H9 (cell line): Measurements from ENCODE around the gene TTC3. TPM values are rescaled to one million over a fixed set of nuclear protein-coding genes. Genes with fewer than 3 reads are reported as not detected.

Source experiments
- DNase-seq: peaks from one replicate; pipeline ENCODE4 v3.0.0-alpha.2; 2017
- H2AFZ ChIP-seq: one replicate; pipeline ENCODE4 v1.6.1; 2013; ENCODE audit warnings: mild to moderate bottlenecking, low read length, control low read depth, moderate library complexity
- H2AK5ac ChIP-seq: 2 replicates; pipeline ENCODE4 v1.6.1; 2013; ENCODE audit warnings: low read length, control low read depth, mixed read lengths; ENCODE audit not compliant: insufficient read length
- H2BK120ac ChIP-seq: one replicate; pipeline ENCODE4 v1.6.1; 2013; ENCODE audit warnings: low read depth, mild to moderate bottlenecking, low read length, control low read depth, inconsistent platforms; ENCODE audit not compliant: poor library complexity, severe bottlenecking
- H2BK12ac ChIP-seq: 2 replicates; pipeline ENCODE4 v1.6.1; 2013; ENCODE audit warnings: low read length, control low read depth, mixed read lengths, low read depth; ENCODE audit not compliant: insufficient read length
- H2BK15ac ChIP-seq: 2 replicates; pipeline ENCODE4 v1.6.1; 2013; ENCODE audit warnings: low read depth, low read length, control low read depth
- H2BK20ac ChIP-seq: one replicate; pipeline ENCODE4 v1.6.1; 2013; ENCODE audit warnings: low read depth, mild to moderate bottlenecking, low read length, control low read depth, inconsistent platforms; ENCODE audit not compliant: poor library complexity, severe bottlenecking
- H2BK5ac ChIP-seq: 2 replicates; pipeline ENCODE4 v1.6.1; 2013; ENCODE audit warnings: low read length, control low read depth, mixed read lengths; ENCODE audit not compliant: insufficient read length
- H3K14ac ChIP-seq: 2 replicates; pipeline ENCODE4 v1.6.1; 2013; ENCODE audit warnings: low read length, control low read depth; ENCODE audit not compliant: insufficient read depth
- H3K18ac ChIP-seq: 2 replicates; pipeline ENCODE4 v1.6.1; 2013; ENCODE audit warnings: low read depth, mild to moderate bottlenecking, mixed read lengths, low read length, control low read depth; ENCODE audit not compliant: insufficient read length
- H3K23ac ChIP-seq: 2 replicates; pipeline ENCODE4 v1.6.1; 2013; ENCODE audit warnings: low read length, control low read depth, mixed read lengths, low read depth; ENCODE audit not compliant: insufficient read length
- H3K23me2 ChIP-seq: 2 replicates; pipeline ENCODE4 v1.6.1; 2013; ENCODE audit warnings: low read depth, mild to moderate bottlenecking, mixed read lengths, low read length, control low read depth; ENCODE audit not compliant: insufficient read length, poor library complexity, severe bottlenecking
- H3K27ac ChIP-seq: 2 replicates; pipeline ENCODE4 v1.5.1; 2013; ENCODE audit warnings: low read length, control low read depth, mixed read lengths, low read depth; ENCODE audit not compliant: insufficient read length
- H3K27me3 ChIP-seq: 2 replicates; pipeline ENCODE4 v1.6.1; 2013; ENCODE audit warnings: low read length, control low read depth, inconsistent platforms; ENCODE audit not compliant: insufficient read depth
- H3K4ac ChIP-seq: 2 replicates; pipeline ENCODE4 v1.6.1; 2013; ENCODE audit warnings: low read depth, mild to moderate bottlenecking, control low read depth, inconsistent platforms, low read length, moderate library complexity
- H3K4me1 ChIP-seq: 2 replicates; pipeline ENCODE4 v1.6.1; 2013; ENCODE audit warnings: low read length, control low read depth, inconsistent platforms; ENCODE audit not compliant: insufficient read depth
- H3K4me2 ChIP-seq: 2 replicates; pipeline ENCODE4 v1.6.1; 2013; ENCODE audit warnings: low read length, control low read depth, mixed read lengths; ENCODE audit not compliant: insufficient read length, insufficient read depth
- H3K56ac ChIP-seq: 2 replicates; pipeline ENCODE4 v1.6.1; 2013; ENCODE audit warnings: low read depth, mild to moderate bottlenecking, mixed read lengths, low read length, control low read depth; ENCODE audit not compliant: insufficient read length
- H3K79me1 ChIP-seq: 2 replicates; pipeline ENCODE4 v1.6.1; 2013; ENCODE audit warnings: low read depth, mild to moderate bottlenecking, moderate library complexity, low read length, control low read depth, inconsistent platforms; ENCODE audit not compliant: insufficient read depth, poor library complexity, severe bottlenecking
- H3K79me2 ChIP-seq: 2 replicates; pipeline ENCODE4 v1.6.1; 2013; ENCODE audit warnings: low read length, control low read depth, inconsistent platforms; ENCODE audit not compliant: insufficient read depth
- H3K9ac ChIP-seq: 2 replicates; pipeline ENCODE4 v1.6.1; 2013; ENCODE audit warnings: low read length, control low read depth, mixed read lengths; ENCODE audit not compliant: insufficient read length; ENCODE audit errors: extremely low read depth
- H3K9me3 ChIP-seq: one replicate; pipeline ENCODE4 v1.6.1; 2013; ENCODE audit warnings: low read depth, low read length, inconsistent platforms; ENCODE audit not compliant: control insufficient read depth
- H3T11ph ChIP-seq: one replicate; pipeline ENCODE4 v1.6.1; 2013; ENCODE audit warnings: mild to moderate bottlenecking, low read length, control low read depth, inconsistent platforms
- H4K20me1 ChIP-seq: one replicate; pipeline ENCODE4 v1.6.1; 2013; ENCODE audit not compliant: control insufficient read depth, insufficient read length, insufficient read depth
- H4K5ac ChIP-seq: 2 replicates; pipeline ENCODE4 v1.6.1; 2013; ENCODE audit warnings: low read depth, mild to moderate bottlenecking, mixed read lengths, low read length, control low read depth; ENCODE audit not compliant: insufficient read length
- H4K8ac ChIP-seq: replicated peaks from 2 replicates; pipeline ENCODE4 v1.6.1; 2013; ENCODE audit warnings: low read length, control low read depth, mixed read lengths, low read depth; ENCODE audit not compliant: insufficient read length
- H4K91ac ChIP-seq: 2 replicates; pipeline ENCODE4 v1.6.1; 2013; ENCODE audit warnings: low read depth, mild to moderate bottlenecking, moderate library complexity, mixed read lengths, low read length, control low read depth; ENCODE audit not compliant: insufficient read length
- H3K27ac Mint-ChIP-seq, 3 experiments: 2 replicates in 2 of 3; 3 replicates in 1 of 3; pipeline ENCODE4 v1.8.0; 2020 to 2021; ENCODE audit warnings: mixed read lengths in 3 of 3, mild to moderate bottlenecking in 1 of 3, moderate library complexity in 1 of 3
- H3K27me3 Mint-ChIP-seq: 2 replicates; pipeline ENCODE4 v1.8.0; 2021; ENCODE audit warnings: low read depth, mild to moderate bottlenecking, moderate library complexity, mixed read lengths
- H3K36me3 Mint-ChIP-seq, 3 experiments: 2 replicates in 2 of 3; 3 replicates in 1 of 3; pipeline ENCODE4 v1.8.0; 2020 to 2021; ENCODE audit warnings: low read depth in 3 of 3, mixed read lengths in 3 of 3; ENCODE audit not compliant: insufficient read depth in 1 of 3
- H3K4me1 Mint-ChIP-seq, 2 experiments: 2 replicates each; pipeline ENCODE4 v1.8.0; 2020; ENCODE audit warnings: mixed read lengths in 2 of 2
- H3K4me3 Mint-ChIP-seq, 2 experiments: 2 replicates in 1 of 2; 3 replicates in 1 of 2; pipeline ENCODE4 v1.8.0; 2020 to 2021; ENCODE audit warnings: mild to moderate bottlenecking in 2 of 2, mixed read lengths in 2 of 2, moderate library complexity in 1 of 2
- H3K9me3 Mint-ChIP-seq, 2 experiments: 2 replicates in 1 of 2; 3 replicates in 1 of 2; pipeline ENCODE4 v1.8.0; 2020; ENCODE audit warnings: mild to moderate bottlenecking in 2 of 2, mixed read lengths in 2 of 2, moderate library complexity in 1 of 2
- WGBS: extraction: QIAGEN DNeasy Blood & Tissue Kit; methylation state at CpG from one replicate; pipeline ENCODE4 v1.1.7; 2013; ENCODE audit warnings: missing lambda C conversion rate, low lambda C conversion rate, mixed read lengths; ENCODE audit not compliant: insufficient read length; ENCODE audit errors: extremely low coverage; 5-methylcytosine and 5-hydroxymethylcytosine counted together
- total RNA-seq: library from RNA; stranded (reverse); gene quantifications from 2 replicates; pipeline ENCODE4 v1.2.1, GENCODE V29; 2021
- TF ChIP-seq, protein P1 (sequence below): fragments of 200-600 bp; sonication (generic); conservative IDR thresholded peaks from 3 replicates; pipeline ENCODE4 v1.8.0; 2021; ENCODE audit warnings: antibody characterized with exemption, mild to moderate bottlenecking

The TTC3 gene
- total RNA-seq, 1 experiment from 2014 or later, result 46.5 TPM

DNA sequence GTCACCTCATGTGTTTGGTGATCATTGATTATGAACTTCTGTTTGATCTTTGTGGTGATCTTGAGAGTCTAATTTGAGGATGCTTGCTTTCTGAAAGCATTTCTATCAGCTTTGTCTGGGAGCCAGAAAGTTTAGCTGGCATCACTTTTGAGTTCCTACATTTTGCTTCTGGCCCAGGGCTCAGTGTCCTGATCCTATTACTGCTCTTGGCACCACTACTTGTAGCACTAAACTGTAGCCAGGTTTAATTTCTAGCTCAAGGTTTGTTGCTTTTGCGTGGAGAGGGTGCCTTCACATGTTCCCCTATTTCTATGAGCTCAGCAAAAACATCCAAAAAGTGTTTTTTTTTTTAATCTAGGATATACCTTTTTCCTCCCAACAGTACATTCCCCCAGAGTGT is 9.3 kb downstream of the TTC3 start:
- no peak overlapping the region for H3K4me2 ChIP-seq

More for the DNA sequence above, 9.3 kb downstream of the TTC3 start:
- TF ChIP-seq, protein P1, sequence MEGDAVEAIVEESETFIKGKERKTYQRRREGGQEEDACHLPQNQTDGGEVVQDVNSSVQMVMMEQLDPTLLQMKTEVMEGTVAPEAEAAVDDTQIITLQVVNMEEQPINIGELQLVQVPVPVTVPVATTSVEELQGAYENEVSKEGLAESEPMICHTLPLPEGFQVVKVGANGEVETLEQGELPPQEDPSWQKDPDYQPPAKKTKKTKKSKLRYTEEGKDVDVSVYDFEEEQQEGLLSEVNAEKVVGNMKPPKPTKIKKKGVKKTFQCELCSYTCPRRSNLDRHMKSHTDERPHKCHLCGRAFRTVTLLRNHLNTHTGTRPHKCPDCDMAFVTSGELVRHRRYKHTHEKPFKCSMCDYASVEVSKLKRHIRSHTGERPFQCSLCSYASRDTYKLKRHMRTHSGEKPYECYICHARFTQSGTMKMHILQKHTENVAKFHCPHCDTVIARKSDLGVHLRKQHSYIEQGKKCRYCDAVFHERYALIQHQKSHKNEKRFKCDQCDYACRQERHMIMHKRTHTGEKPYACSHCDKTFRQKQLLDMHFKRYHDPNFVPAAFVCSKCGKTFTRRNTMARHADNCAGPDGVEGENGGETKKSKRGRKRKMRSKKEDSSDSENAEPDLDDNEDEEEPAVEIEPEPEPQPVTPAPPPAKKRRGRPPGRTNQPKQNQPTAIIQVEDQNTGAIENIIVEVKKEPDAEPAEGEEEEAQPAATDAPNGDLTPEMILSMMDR, result no peak
- Histone ChIP-seq H4K8ac (no peak overlapping the region), H3K79me1 (peaks cover 6% of the 10 kb centered on the region), H3K4ac (no peak overlapping the region), H2BK20ac (no peak overlapping the region), H3K79me2 (peaks cover 3% of the 10 kb centered on the region; the same call in 1 of the 2 replicates), H4K20me1 (no peaks in the 10 kb centered on the region), H4K91ac (no peak overlapping the region), H2AFZ (no peak overlapping the region), H2AK5ac (no peak overlapping the region), H3K23ac (no peak overlapping the region), H3K4me1 (no peaks in the 10 kb centered on the region), H3K9ac (no peak overlapping the region), H2BK5ac (no peak overlapping the region), H3K18ac (no peak overlapping the region), H3K14ac (no peak overlapping the region), H3K56ac (no peak overlapping the region), H2BK12ac (no peak overlapping the region), H2BK120ac (no peak overlapping the region), H3K27me3 (no peaks in the 10 kb centered on the region), H3K23me2 (no peaks in the 10 kb centered on the region), H3T11ph (no peak overlapping the region), H4K5ac (no peak overlapping the region), H3K27ac (no peak overlapping the region), H2BK15ac (no peak overlapping the region), H3K9me3 (no peaks in the 10 kb centered on the region)
- Mint-ChIP-seq H3K4me3 (no peak overlapping the region), H3K27me3 (no peaks in the 10 kb centered on the region), H3K4me1 (0 out of 4 replicates have a peak, but pooled peaks cover 0 to 3% of the 10 kb centered on the region in 2 experiments), H3K9me3 (no peaks in the 10 kb centered on the region), H3K36me3 (no peaks in the 10 kb centered on the region), H3K27ac (no peak overlapping the region)
- no peak for DNase-seq
- no CpG with 5 or more reads among the region's 1 CpG for WGBS
